Measurements from ENCODE around the gene HDX. TPM values are rescaled to one million over a fixed set of nuclear protein-coding genes. Genes with fewer than 3 reads are reported as not detected.
"Not testable (repeated sequence)": the region's sequence is repeated elsewhere in the genome, so short reads cannot be mapped to it uniquely, and the experiment has no call there.

HDX gene
- polyA plus RNA-seq, 1 of the 3 experiments (the other 2 are of a cell fraction), result 1.6 TPM

GRCh38 chrX:84537627-84538026 is 35.4 kb upstream of the HDX start:
- DNase-seq; H3K4me2 ChIP-seq; H3K4me1 ChIP-seq (ENCODE audit: control insufficient read depth in 1 of 2, insufficient read depth in 2 of 2, low read depth in 1 of 2, low read length in 1 of 2); H2AFZ ChIP-seq (ENCODE audit: low read depth); H3K9me3 ChIP-seq; H3K27ac ChIP-seq (ENCODE audit: low read depth in 2 of 2, low read length in 1 of 2); H3F3A ChIP-seq (replicated peaks; ENCODE audit: insufficient read depth); CTCF ChIA-PET; H3K9me2 ChIP-seq; POLR2A ChIA-PET; H3K36me3 ChIP-seq (replicated peaks in 1 of 2; ENCODE audit: control insufficient read depth in 1 of 2, insufficient read depth in 2 of 2, low read length in 1 of 2); H3K9ac ChIP-seq; H3K27me3 ChIP-seq (ENCODE audit: insufficient read depth); H4K20me1 ChIP-seq (ENCODE audit: insufficient read depth); H3K79me2 ChIP-seq (ENCODE audit: insufficient read depth); H3K4me3 ChIP-seq (ENCODE audit: low read depth in 2 of 2, low read length in 1 of 2): not testable (repeated sequence)
- 41% methylated on average over 7 of the region's 7 CpGs for WGBS (ENCODE audit: low lambda C conversion rate)

DNA sequence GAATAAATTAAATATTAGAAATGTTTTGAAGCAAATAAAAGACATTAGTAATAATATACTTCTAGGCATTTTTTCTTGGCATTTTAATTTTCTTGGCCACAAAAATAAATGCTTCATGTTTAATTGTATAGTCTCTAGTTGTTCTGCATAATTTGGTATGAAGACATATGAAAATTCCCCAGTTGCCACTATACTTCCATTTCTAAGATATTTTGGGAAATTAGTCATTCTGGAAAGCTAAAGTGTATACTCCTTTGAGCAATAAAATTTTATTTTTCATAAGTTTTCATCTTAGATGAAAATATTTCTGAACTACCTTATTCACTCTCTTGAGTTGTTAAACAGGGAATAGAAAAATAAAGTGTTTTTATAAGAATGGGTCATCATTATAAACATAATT is 13.8 kb downstream of the HDX start:
- POLR2A ChIA-PET, result no interaction called here
- Histone ChIP-seq H3K36me3 (replicated peaks in 1 of 2; ENCODE audit: control insufficient read depth in 1 of 2, insufficient read depth in 2 of 2, low read length in 1 of 2) (peaks cover 2 to 5% of the 10 kb centered on the region in 2 experiments), H3K27me3 (ENCODE audit: insufficient read depth) (no peaks in the 10 kb centered on the region), H3K4me1 (ENCODE audit: control insufficient read depth in 1 of 2, insufficient read depth in 2 of 2, low read depth in 1 of 2, low read length in 1 of 2) (no peaks in the 10 kb centered on the region), H2AFZ (ENCODE audit: low read depth) (no peak overlapping the region), H3K9me2 (no peaks in the 10 kb centered on the region), H4K20me1 (ENCODE audit: insufficient read depth) (no peaks in the 10 kb centered on the region), H3K4me2 (no peak overlapping the region), H3K9me3 (no peaks in the 10 kb centered on the region), H3K4me3 (ENCODE audit: low read depth in 2 of 2, low read length in 1 of 2) (no peak overlapping the region), H3K27ac (ENCODE audit: low read depth in 2 of 2, low read length in 1 of 2) (no peak overlapping the region), H3K9ac (no peak overlapping the region), H3K79me2 (ENCODE audit: insufficient read depth) (no peaks in the 10 kb centered on the region; the same call in 1 of the 2 replicates), H3F3A (replicated peaks; ENCODE audit: insufficient read depth) (no peaks in the 10 kb centered on the region)
- no peak for DNase-seq
- TF ChIP-seq TEAD4 (IDR thresholded peaks at IDR 0.05; ENCODE audit: borderline replicate concordance, insufficient read depth) (no peak), RCOR1 (IDR thresholded peaks at IDR 0.05; ENCODE audit: low read length) (no peak), MXI1 (IDR thresholded peaks at IDR 0.05; ENCODE audit: low read depth, low read length) (no peak), RFX5 (IDR thresholded peaks at IDR 0.05; ENCODE audit: low read length) (no peak)
- CTCF ChIA-PET, result no interaction called here

GRCh38 chrX:84487365-84488353 is 14.6 kb downstream of the HDX start:
- Histone ChIP-seq H3K9ac (no peak overlapping the region), H3K27ac (ENCODE audit: low read depth in 2 of 2, low read length in 1 of 2) (no peak overlapping the region), H4K20me1 (ENCODE audit: insufficient read depth) (no peaks in the 10 kb centered on the region), H3K36me3 (replicated peaks in 1 of 2; ENCODE audit: control insufficient read depth in 1 of 2, insufficient read depth in 2 of 2, low read length in 1 of 2) (peaks cover 2 to 5% of the 10 kb centered on the region in 2 experiments), H3K9me2 (no peaks in the 10 kb centered on the region), H3K4me2 (no peak overlapping the region), H3K4me1 (ENCODE audit: control insufficient read depth in 1 of 2, insufficient read depth in 2 of 2, low read depth in 1 of 2, low read length in 1 of 2) (no peaks in the 10 kb centered on the region), H3K9me3 (no peaks in the 10 kb centered on the region), H3K79me2 (ENCODE audit: insufficient read depth) (no peaks in the 10 kb centered on the region), H3K4me3 (ENCODE audit: low read depth in 2 of 2, low read length in 1 of 2) (no peak overlapping the region), H3F3A (replicated peaks; ENCODE audit: insufficient read depth) (no peaks in the 10 kb centered on the region), H3K27me3 (ENCODE audit: insufficient read depth) (no peaks in the 10 kb centered on the region), H2AFZ (ENCODE audit: low read depth) (no peak overlapping the region)
- CTCF ChIA-PET, result no interaction called here
- 52% methylated on average over 3 of the region's 3 CpGs for WGBS (ENCODE audit: low lambda C conversion rate)
- POLR2A ChIA-PET, result no interaction called here
- DNase-seq, result no peak
- no peak for TF ChIP-seq SIN3A (IDR thresholded peaks at IDR 0.05; ENCODE audit: borderline replicate concordance, low read depth, low read length)
- TF ChIP-seq, protein P1, sequence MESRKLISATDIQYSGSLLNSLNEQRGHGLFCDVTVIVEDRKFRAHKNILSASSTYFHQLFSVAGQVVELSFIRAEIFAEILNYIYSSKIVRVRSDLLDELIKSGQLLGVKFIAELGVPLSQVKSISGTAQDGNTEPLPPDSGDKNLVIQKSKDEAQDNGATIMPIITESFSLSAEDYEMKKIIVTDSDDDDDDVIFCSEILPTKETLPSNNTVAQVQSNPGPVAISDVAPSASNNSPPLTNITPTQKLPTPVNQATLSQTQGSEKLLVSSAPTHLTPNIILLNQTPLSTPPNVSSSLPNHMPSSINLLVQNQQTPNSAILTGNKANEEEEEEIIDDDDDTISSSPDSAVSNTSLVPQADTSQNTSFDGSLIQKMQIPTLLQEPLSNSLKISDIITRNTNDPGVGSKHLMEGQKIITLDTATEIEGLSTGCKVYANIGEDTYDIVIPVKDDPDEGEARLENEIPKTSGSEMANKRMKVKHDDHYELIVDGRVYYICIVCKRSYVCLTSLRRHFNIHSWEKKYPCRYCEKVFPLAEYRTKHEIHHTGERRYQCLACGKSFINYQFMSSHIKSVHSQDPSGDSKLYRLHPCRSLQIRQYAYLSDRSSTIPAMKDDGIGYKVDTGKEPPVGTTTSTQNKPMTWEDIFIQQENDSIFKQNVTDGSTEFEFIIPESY (IDR thresholded peaks at IDR 0.05; ENCODE audit: borderline replicate concordance, low read depth), result no peak
- no peak for TF ChIP-seq RXRA (IDR thresholded peaks at IDR 0.05; ENCODE audit: borderline replicate concordance, low read depth)
- TF ChIP-seq GATA2 (CRISPR knock-in tag; IDR thresholded peaks at IDR 0.05), result no peak
- TF ChIP-seq USF1 (IDR thresholded peaks at IDR 0.05; ENCODE audit: borderline replicate concordance, low read depth), result no peak
- TF ChIP-seq REST (IDR thresholded peaks at IDR 0.05; ENCODE audit: low read depth, low read length), result no peak
- TF ChIP-seq TAF1 (IDR thresholded peaks at IDR 0.05; ENCODE audit: borderline replicate concordance, low read depth, low read length), result no peak
